Measurements from ENCODE around the gene TMOD3. TPM values are rescaled to one million over a fixed set of nuclear protein-coding genes. Genes with fewer than 3 reads are reported as not detected.

TMOD3 gene
- total and polyA plus RNA-seq, 2 of the 4 experiments (the other 2 are of a cell fraction): 10.7 to 22.0 TPM

DNA sequence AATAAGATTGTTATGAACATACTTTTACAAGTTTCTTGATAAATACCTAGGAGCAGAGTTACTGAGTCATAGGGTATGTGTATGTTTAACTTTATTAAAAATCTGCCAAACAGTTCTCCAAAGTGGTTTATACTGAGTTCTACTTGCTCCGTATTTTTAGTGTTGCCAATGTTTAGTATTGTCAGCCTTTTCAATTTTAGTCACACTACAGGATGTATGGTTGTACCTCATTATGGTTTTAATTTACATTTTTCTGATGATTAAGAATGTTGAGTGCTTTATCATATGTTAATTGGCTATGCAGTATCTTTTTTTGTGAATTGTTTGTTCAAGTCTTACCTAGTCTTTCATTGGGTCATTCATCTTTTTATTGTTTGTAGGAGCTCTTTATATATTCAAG, 4.3 kb downstream of the TMOD3 start:
- no peak overlapping the region for H2AFZ ChIP-seq (replicated peaks; ENCODE audit: low read length, poor library complexity)
- no peak overlapping the region for H3K4ac ChIP-seq (ENCODE audit: low read depth, low read length)
- H3K9ac ChIP-seq (ENCODE audit: low read depth, low read length): no peak overlapping the region
- H4K20me1 ChIP-seq (ENCODE audit: insufficient read depth, low read length): peaks cover 77% of the 10 kb centered on the region
- no peak overlapping the region for H4K91ac ChIP-seq (ENCODE audit: insufficient read depth, low read depth, low read length)
- H3K27ac ChIP-seq (ENCODE audit: insufficient read depth, low read length): no peak overlapping the region
- H3K4me1 ChIP-seq (ENCODE audit: control insufficient read depth, insufficient read depth, low read length): peaks cover 17% of the 10 kb centered on the region
- no peak overlapping the region for H2AK9ac ChIP-seq (replicated peaks; ENCODE audit: low read depth, low read length, poor library complexity)
- TF ChIP-seq ELK1 (IDR thresholded peaks at IDR 0.05; ENCODE audit: borderline replicate concordance, low read depth, low read length): no peak
- TF ChIP-seq RAD21 (IDR thresholded peaks at IDR 0.05; ENCODE audit: low read length): no peak
- TF ChIP-seq USF2 (IDR thresholded peaks at IDR 0.05; ENCODE audit: low read depth, low read length): no peak
- TF ChIP-seq BHLHE40 (IDR thresholded peaks at IDR 0.05; ENCODE audit: low read depth, low read length): no peak
- no peak for TF ChIP-seq SMC3 (IDR thresholded peaks at IDR 0.05; ENCODE audit: low read depth, low read length)
- no peak for TF ChIP-seq MAZ (IDR thresholded peaks at IDR 0.05; ENCODE audit: borderline replicate concordance, low read depth, low read length)
- no peak for TF ChIP-seq RFX5 (IDR thresholded peaks at IDR 0.05; ENCODE audit: low read depth, low read length)
- no peak for TF ChIP-seq FOS (IDR thresholded peaks at IDR 0.05; ENCODE audit: low read depth, low read length)
- TF ChIP-seq CHD1 (IDR thresholded peaks at IDR 0.05; ENCODE audit: low read depth, low read length): no peak
- TF ChIP-seq NFE2L2 (IDR thresholded peaks at IDR 0.05; ENCODE audit: low read depth, low read length): no peak
- TF ChIP-seq POLR2A (IDR thresholded peaks at IDR 0.05; ENCODE audit: low read depth, low read length): no peak
- peaks cover 6 to 57% of the 10 kb centered on the region in 2 experiments; a peak in 3 of 4 replicates for H3K79me1 ChIP-seq (ENCODE audit: low read depth in 1 of 2, low read length in 2 of 2)
- no peak overlapping the region for H2BK20ac ChIP-seq (ENCODE audit: low read depth, low read length)
- H3K4me3 ChIP-seq (ENCODE audit: insufficient read depth, low read depth, low read length): no peak overlapping the region
- ChIA-PET CTCF (no interaction called here), POLR2A (ENCODE audit: unreplicated experiment) (no interaction called here)
- in situ Hi-C loops (cut with MboI; ENCODE audit: low sequenced_read_pairs): no loop called here
- H2BK15ac ChIP-seq (ENCODE audit: low read depth, low read length): no peak overlapping the region
- H3K56ac ChIP-seq (ENCODE audit: extremely low read depth, insufficient read depth, low read length): no peak overlapping the region
- H3K27me3 ChIP-seq (ENCODE audit: control insufficient read depth, insufficient read depth, low read length): no peaks in the 10 kb centered on the region
- H3K14ac ChIP-seq (replicated peaks; ENCODE audit: low read depth, low read length): no peak overlapping the region
- H3K4me2 ChIP-seq (ENCODE audit: low read depth, low read length): no peak overlapping the region
- ATAC-seq (ENCODE audit: low read depth) (0 out of 2 replicates have a peak, but pooled peaks have one; percentile 5), DNase-seq (peak; percentile 49)
- no TSS peak for BruUV-seq (replicated peaks)
- H4K5ac ChIP-seq (ENCODE audit: low read depth, low read length): no peak overlapping the region
- peaks cover 23% of the 10 kb centered on the region for H3K9me1 ChIP-seq (ENCODE audit: insufficient read depth, low read length)
- H3K36me3 ChIP-seq (ENCODE audit: control insufficient read depth, insufficient read depth, low read length): no peaks in the 10 kb centered on the region
- WGBS, 2 experiments (ENCODE audit: extremely low coverage in 2 of 2, insufficient read length in 1 of 2): no CpG with 5 or more reads among the region's 1 CpG
- intact Hi-C loops (cut with micrococcal nuclease): no loop called here
- H2AK5ac ChIP-seq (ENCODE audit: low read depth, low read length): no peak overlapping the region
- peak overlapping the region; percentile 41 for H2BK5ac ChIP-seq (ENCODE audit: low read depth, low read length, poor library complexity, severe bottlenecking)
- no peak overlapping the region for H2BK120ac ChIP-seq (ENCODE audit: low read depth, low read length)
- dilution Hi-C loops (cut with HindIII; ENCODE audit: low sequenced_read_pairs, unreplicated experiment): no loop called here
- H3K18ac ChIP-seq (ENCODE audit: low read depth, low read length): no peak overlapping the region
- no peaks in the 10 kb centered on the region for H3K9me3 ChIP-seq (ENCODE audit: control insufficient read depth, insufficient read depth, low read length)
- H3K23ac ChIP-seq (ENCODE audit: low read depth, low read length): no peak overlapping the region
- H4K8ac ChIP-seq (ENCODE audit: low read depth in 2 of 2, low read length in 2 of 2): no peak overlapping the region

All from IMR-90 (cell line).